Measurements from ENCODE around the gene PRUNE2.
A peak's percentile ranks its signal among the peaks of the same experiment; 100 is the strongest.
"Not testable (repeated sequence)": the region's sequence is repeated elsewhere in the genome, so short reads cannot be mapped to it uniquely, and the experiment has no call there.

The PRUNE2 gene

GRCh38 chr9:76603448-76603895, 302.4 kb downstream of the PRUNE2 start:
- peak in 1 of 51 donors; percentile 7 for DNase-seq

- DNase-seq: no peak
These were observed 303.7 kb downstream of the PRUNE2 start for GRCh38 chr9:76602199-76602598.

DNA sequence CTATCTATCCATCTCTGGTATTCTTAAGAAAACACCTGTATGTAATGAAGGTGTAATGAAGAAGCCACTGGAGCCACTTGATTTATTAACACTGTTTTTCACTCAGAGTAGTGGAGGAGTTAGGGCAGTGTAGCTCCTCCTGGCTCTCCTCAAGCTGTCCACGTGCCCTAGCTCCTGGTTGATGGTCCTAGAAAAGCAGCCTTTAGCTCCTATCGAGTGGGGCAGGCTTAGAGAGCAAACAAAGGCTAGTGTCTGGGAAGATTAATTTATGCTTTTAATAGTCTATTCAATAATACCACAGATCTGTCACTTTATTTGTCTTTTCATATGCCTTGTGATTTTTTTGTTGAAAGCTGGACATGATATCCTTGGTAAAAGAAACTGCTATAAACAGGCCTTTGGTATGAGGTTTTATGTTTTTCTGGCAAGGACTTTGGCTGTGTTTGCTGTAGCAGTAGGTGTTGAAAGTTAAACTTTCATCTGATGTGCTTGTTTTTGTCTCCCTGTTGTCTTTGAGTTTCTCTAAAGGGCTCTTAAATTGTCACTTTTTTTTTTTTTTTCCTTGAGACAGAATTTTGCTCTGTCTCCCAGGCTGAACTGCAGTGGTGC, 305.8 kb downstream of the PRUNE2 start:
- no peak for DNase-seq

GRCh38 chr9:76598981-76599380, 306.9 kb downstream of the PRUNE2 start:
- DNase-seq: no peak

DNA sequence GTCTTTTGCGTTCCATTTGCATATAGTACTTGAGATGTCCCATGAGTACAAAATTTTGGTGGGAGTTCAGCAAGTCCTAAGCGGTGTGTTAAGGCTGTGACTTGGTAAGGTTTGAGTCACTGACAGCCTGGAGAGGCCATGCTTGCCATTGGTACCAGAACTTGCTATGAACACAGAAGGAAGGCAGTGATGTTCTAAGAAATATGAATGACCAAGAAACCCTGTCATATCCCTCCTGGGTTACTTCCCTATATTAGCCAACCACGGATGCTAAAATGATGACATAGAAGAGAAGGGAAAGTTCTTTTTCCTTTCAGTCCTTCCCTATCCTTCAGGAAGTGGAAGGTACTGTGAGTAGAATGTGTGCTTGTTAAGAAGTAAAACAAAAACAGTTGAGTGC, 310.3 kb downstream of the PRUNE2 start:
- no peak for DNase-seq

DNA sequence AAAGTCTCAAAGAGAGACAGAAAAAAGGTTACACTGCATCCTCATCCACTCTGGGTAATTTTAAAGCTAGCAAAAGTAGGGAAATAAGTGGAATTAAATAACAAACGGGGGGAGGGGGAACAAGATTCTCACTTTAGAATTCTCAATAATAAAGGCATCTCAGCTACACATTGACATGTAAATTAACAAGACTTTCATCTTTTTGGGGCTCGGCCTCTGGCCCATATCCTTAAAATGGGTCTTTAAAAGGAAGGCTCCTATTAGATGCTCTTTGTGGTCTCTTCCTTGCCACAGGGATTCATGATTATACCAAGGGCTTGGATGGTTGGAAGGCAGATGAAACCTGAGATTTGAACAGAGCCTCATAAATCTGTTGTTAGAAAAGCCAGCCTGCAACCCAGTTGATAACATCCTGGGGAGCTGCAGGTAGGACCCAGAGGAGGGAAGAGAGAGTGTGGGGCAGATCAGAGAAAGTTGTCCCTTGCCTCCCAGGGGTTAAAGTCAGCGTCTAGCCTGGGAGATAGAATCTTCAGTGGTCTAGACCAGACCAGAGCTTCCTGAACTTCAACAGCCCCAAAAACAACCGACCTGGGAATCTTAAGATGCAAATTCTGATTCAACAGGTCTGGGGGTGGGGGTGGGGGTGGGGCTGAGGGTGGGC, 311.0 kb downstream of the PRUNE2 start:
- DNase-seq: no peak

DNA sequence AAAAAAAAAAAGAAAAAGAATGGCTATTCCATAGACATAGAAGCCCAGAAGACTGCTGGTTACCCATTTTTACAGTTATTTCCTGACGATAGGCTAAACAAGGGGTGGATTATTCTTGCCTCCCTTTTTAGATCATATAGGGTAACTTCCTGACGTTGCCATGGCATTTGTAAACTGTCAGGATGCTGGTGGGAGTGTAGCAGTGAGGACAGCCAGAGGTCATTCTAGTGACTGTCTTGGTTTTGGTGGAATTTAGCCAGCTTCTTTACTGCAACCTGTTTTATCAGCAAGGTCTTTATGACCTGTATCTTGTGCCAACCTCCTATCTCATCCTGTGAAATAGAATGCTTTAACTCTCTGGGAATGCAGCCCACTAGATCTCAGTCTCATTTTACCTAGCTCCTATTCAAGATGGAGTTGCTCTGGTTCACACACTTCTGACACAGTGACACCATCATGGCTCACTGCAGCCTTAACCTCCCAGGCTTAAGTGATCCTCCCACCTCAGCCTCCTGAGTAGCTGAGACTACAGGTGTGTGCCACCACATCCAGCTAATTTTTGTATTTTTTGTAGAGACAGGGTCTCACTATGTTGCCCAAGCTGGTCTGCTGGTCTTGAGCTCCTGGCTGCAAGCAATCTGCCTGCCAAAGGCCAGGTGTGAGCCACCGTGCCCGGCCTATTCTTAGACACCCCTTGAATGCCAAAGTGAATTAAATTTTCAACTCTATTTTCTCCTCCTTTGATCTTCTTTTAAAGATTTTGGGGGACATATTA, 311.8 kb downstream of the PRUNE2 start:
- DNase-seq: not testable (repeated sequence)

DNA sequence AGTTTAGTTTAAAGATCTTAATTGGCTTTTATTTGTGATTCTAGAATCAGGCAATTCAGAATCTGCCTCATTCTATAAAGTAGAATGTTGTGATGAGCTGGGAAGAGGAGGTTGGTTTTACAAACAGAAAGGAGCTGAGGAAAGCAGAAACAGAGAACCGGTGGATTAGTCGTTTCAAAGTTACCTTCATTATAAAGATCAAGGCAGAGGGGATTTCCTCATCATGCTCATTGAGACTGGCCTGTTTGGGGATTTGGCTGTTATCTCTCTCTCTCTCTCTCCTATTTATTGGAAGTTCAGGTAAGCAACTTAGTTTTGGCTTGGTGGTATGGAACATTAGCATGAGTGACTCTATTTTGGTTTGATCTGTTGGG, 313.0 kb downstream of the PRUNE2 start:
- DNase-seq: no peak

DNA sequence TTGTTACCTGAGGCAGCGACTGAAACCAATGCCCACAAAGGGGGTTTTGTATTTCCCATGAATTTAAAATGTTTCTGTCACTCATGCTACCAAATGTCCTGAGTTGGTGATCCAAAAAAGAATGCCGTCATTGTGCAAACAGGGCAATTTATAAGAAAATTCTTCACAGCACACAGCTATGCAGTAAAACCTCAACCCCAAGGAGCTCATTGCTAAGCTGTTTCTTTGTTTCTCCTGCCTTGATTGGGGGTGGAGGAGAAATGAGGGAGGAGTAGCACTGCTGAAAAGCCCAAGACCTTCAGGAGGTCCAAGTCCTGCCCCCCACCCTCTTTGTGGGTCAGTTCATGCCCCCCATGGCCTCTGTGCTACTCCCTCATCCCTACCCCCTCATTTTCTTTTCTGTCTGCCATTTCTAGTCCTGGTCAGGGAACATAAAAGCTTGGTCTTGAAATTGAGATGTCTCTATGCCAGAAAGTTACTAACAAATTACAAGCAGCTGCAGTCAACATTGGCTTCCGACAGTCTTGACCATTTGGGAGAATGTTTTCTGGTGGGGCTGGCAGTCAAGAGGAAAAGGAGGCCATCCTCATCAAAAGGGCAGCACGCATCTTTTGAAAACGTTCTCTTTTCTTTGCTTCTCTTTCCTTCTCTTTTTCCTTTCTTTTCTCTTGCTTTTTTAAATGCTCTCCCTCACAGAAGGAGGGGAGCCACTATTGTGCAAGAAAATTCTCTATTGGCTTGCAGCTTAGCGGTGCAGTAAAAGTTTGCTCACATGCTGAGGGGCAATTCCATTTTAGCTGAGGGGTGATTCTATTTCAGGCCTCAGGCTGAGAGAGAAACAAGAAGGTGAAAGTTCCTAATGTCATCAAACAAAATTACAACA, 313.6 kb downstream of the PRUNE2 start:
- DNase-seq: no peak

- no peak for DNase-seq
These were observed 314.5 kb downstream of the PRUNE2 start for GRCh38 chr9:76591256-76591950.

GRCh38 chr9:76588316-76588715, 317.6 kb downstream of the PRUNE2 start:
- DNase-seq: no peak

GRCh38 chr9:76586390-76587314, 319.3 kb downstream of the PRUNE2 start:
- no peak for DNase-seq

DNA sequence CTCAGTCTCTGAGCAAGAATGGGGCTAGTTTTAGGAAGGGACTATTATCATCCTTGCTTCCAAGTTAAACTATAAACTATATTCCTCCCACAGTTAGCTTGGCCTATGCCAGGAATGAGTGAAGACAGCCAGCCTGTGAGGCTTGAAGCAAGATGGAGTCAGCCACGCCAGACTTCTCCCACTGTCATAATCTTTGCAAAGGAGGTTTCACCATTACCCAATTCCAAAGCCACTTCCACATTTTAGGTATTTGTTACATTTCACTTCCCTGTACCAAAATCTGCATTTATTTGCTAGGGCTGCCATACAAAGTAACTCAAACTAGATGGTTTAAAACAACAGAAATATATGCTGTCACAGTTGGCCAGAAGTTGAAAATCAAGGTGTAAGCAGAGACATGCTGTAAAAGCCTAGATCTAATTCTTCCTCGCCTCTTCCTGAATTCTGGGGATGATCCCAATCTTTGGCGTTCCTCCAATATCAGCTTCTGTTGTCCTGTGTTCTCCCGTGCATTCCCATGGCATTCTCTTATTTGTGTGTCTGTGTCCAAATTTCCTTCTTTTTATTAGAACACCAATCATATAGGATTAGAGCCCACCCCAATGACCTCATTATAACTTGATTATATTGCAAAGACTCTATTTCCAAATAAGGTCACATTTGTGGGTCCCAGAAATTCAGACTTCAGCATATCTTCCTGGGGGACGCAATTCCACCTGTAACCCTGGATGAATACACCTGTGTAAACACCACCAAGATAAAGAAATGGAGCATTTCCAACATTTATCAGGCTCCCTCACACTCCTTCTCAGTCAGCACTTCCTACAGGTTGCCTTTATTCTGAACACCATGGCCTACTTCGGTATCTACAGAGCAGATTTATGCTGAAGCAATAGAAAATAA, 320.2 kb downstream of the PRUNE2 start:
- no peak for DNase-seq

GRCh38 chr9:76583256-76583655, 322.7 kb downstream of the PRUNE2 start:
- DNase-seq: no peak

GRCh38 chr9:76581731-76582130, 324.2 kb downstream of the PRUNE2 start:
- no peak for DNase-seq

GRCh38 chr9:76580820-76581219, 325.1 kb downstream of the PRUNE2 start:
- no peak for DNase-seq

DNA sequence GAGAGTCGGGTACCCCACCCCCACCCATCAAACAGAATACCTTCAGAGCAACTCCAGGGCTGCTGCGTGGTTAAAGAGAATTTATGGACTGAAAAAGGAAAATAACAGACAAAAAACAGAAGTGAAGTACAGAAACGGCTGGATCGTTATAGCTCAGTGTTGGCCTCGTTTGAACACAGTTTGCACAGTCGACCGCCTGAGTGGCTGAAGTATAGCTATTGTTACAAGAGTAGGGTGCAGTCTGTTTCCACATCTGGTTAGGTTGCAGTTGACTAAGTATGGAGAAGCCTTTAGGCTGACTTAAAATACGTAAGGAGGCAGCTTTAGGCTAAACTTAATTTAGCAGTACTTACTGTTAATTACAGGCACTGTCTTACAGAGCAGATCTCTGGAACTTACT, 325.7 kb downstream of the PRUNE2 start:
- DNase-seq: no peak

- DNase-seq: peak in 2 of 51 donors; percentile 2 to 7
These were observed 329.6 kb downstream of the PRUNE2 start for GRCh38 chr9:76576344-76576743.

- DNase-seq: no peak
These were observed 330.2 kb downstream of the PRUNE2 start for GRCh38 chr9:76575761-76576160.
